Superior temporal gyrus (tissue), 1 donor: ENCODE measurements around the gene WDTC1.

Experiments used
- DNase-seq: peaks from one replicate; pipeline ENCODE4 v3.0.0-alpha.2; 2016; ENCODE audit errors: extremely low spot score

The WDTC1 gene

GRCh38 chr1:27333717-27334279 lies 99.4 kb downstream of the WDTC1 start:
- DNase-seq, result no peak

- DNase-seq, result no peak
Measured at GRCh38 chr1:27335506-27336422, 101.3 kb downstream of the WDTC1 start.

- no peak for DNase-seq
Measured at GRCh38 chr1:27336756-27337155, 102.3 kb downstream of the WDTC1 start.

GRCh38 chr1:27338751-27339150 lies 104.3 kb downstream of the WDTC1 start:
- DNase-seq, result no peak

GRCh38 chr1:27339213-27339612 lies 104.8 kb downstream of the WDTC1 start:
- DNase-seq, result no peak

GRCh38 chr1:27341525-27342252 lies 107.3 kb downstream of the WDTC1 start, which contains the start of gene SYTL1:
Gene SYTL1 (plus strand): TSS chr1:27342022. CDS start chr1:27345335, 3,313 bp downstream.
- DNase-seq, result peak; percentile 22

- DNase-seq, result no peak
Measured at GRCh38 chr1:27342391-27342777, 108.0 kb downstream of the WDTC1 start.

- no peak for DNase-seq
Measured at GRCh38 chr1:27342778-27343638, 108.6 kb downstream of the WDTC1 start.

GRCh38 chr1:27343639-27344025 lies 109.2 kb downstream of the WDTC1 start:
- no peak for DNase-seq

GRCh38 chr1:27345272-27345671 lies 110.8 kb downstream of the WDTC1 start:
- no peak for DNase-seq

GRCh38 chr1:27346357-27346756 lies 111.9 kb downstream of the WDTC1 start:
- no peak for DNase-seq

GRCh38 chr1:27346991-27347624 lies 112.7 kb downstream of the WDTC1 start:
- no peak for DNase-seq

GRCh38 chr1:27348861-27349783 lies 114.7 kb downstream of the WDTC1 start:
- no peak for DNase-seq

- DNase-seq, result no peak
Measured at GRCh38 chr1:27349784-27350662, 115.6 kb downstream of the WDTC1 start.

- no peak for DNase-seq
Measured at GRCh38 chr1:27350663-27351540, 116.5 kb downstream of the WDTC1 start.

- no peak for DNase-seq
Measured at GRCh38 chr1:27351541-27352107, 117.2 kb downstream of the WDTC1 start.

- no peak for DNase-seq
Measured at GRCh38 chr1:27353166-27353565, 118.7 kb downstream of the WDTC1 start.

GRCh38 chr1:27353629-27354028 lies 119.2 kb downstream of the WDTC1 start:
- no peak for DNase-seq
